HG03095 (cell line): ENCODE measurements around the gene APP.
A peak's percentile ranks its signal among the peaks of the same experiment; 100 is the strongest.

Source experiments
- ATAC-seq: cut with Tn5 transposase; IDR thresholded peaks from one replicate; pipeline ENCODE4 v1.9.1; 2021; ENCODE audit warnings: moderate library complexity; ENCODE audit not compliant: unreplicated experiment

The APP gene

DNA sequence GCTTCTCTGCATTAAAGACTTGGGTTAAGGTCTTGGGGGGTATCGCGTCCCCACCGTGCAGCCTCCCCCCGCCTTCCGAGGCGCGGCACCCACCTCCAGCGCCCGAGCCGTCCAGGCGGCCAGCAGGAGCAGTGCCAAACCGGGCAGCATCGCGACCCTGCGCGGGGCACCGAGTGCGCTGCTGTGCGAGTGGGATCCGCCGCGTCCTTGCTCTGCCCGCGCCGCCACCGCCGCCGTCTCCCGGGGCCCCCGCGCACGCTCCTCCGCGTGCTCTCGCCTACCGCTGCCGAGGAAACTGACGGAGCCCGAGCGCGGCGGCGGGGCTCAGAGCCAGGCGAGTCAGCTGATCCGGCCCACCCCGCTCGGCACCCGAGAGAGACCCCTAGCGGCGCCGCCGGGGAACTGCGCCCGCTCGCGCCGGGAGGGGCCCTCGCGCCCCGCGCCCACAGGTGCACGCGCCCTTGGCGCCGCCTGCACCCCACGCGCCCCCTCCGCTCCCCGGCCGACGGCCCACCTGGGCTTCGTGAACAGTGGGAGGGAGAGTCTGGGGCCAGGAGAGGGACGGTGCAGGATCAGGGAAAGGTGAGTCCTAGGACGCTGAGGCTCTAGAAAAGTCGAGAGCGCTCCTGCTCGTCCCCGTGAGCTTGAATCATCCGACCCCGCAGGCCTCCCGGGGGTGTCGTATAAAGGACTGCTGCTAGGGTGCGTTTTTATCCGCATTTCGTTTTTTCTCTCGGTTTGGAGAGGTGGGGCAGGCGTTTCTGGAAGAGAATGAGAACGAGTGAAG is at the start of gene APP:
Gene APP, minus strand, starts transcription at position 300 of the 787 bp plus-strand sequence. Its CDS starts 150 bp downstream, at position 150.
- peak; percentile 64 for ATAC-seq

- no peak for ATAC-seq
These were observed 41.6 kb upstream of the APP start for GRCh38 chr21:26212220-26212619.

DNA sequence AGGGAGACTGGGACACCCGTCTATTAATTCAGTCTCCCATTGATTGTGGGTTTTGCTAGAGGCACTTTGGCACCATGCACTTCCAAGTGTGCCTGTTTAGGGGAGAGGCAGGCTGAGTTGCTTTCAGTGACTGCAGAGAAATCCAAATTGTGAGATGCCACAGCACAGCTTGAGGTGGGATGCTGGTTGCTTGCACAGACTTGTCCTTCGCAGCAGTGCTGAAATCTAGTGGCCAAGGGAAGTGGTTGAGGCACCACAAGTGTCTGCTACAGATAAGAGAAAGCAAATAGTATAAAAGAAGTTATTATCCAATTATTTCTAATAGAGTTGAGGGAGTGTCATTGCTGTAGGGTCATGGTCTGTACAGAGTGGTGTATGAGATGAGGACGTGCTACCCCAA is 40.0 kb upstream of the APP start:
- no peak for ATAC-seq

DNA sequence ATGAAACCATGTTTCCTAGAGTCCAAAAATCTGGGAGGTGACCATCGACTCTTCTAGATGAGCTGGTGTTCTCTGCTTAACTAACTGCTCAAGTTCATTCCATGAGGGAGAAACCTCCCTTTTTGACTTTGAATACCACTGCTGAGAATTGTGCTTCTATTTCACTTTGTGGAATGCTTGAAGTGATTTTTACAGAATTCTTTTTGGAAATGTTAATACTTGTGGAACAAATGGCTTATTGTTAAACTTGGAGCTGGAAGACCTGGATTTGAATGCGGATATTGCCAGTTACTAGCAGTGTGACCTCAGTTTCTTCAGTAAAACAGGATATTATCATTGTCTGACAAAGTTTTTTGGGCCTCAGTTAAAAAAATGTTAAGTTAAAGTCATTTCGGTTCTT is 36.5 kb upstream of the APP start:
- ATAC-seq = no peak

- ATAC-seq = no peak
These were observed 28.9 kb upstream of the APP start for GRCh38 chr21:26199456-26199855.

DNA sequence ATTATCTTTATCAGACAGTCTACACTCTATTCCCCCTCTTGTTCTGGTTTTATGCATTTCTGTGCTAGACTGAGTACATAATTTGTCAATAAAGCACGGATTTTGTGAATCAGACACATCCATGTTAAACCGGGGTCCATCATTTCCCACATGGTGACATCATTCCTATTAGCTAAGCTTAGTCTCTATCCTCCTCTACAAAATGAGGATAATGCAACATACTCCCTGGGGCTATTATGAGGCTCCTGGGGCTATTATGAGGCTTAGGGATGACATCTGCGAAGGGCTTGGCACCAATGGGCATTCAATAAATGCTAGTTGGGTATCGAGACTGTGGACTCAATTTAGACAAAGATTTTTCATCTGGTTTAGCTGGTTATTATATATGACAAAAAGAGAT is 25.1 kb upstream of the APP start:
- no peak for ATAC-seq

- ATAC-seq = no peak
These were observed 24.3 kb upstream of the APP start for GRCh38 chr21:26194811-26195251.

- ATAC-seq = no peak
These were observed 23.8 kb upstream of the APP start for GRCh38 chr21:26194326-26194725.

DNA sequence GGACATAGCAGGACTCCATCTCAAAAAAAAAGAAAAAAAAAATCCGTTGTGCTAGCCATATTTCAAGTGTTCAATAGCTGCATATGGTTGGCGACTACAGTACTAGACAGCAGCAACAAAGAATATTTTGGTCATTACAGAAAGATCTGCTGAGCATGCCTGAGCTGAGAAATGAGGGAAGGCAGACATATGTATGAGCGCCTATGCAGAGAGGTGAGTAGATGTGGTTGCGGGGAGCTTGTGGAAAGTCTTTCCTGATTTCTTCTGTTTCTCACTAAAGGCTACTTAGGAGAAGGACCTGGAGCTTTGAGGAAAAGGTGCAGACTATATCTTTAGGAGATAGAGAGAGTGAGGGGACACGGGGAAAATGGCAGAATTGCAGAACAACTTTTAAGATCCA is 21.0 kb upstream of the APP start:
- no peak for ATAC-seq

DNA sequence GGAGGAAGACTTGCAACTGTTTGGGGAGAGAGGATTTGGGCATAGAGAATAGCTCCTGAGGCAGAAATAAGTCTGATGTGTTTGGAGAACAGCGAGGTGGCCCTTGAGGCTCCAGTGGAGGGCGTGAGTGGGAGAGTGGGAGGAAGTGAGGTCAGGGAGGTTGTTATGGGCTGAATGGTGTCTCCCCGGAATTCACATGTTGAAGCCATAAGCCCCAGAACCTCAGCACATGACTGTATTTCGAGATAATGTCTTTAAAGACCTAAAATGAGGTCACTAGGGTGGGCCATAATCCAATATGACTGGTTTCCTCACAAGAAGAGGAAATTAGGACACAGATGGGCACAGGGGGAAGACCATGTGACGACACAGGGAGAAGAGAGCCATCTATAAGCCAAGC is 17.9 kb upstream of the APP start:
- ATAC-seq = no peak

DNA sequence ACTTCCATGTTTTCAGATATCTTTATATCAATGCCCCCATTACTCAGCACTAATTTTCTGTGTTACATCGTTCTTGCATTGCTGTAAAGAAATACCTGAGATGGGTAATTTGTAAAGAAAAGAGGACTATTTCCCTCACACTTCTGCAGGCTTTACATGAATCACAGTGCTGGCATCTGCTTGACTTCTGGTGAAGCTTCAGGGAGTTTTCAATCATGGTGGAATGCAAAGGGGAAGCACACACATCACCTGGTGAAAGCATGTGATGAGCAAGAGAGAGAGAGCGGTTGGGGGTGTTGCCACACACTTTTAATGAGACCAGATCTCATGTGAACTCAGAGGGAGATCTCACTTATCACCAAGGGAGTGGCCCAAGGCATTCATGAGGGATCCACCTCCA is 14.9 kb upstream of the APP start:
- ATAC-seq = no peak

DNA sequence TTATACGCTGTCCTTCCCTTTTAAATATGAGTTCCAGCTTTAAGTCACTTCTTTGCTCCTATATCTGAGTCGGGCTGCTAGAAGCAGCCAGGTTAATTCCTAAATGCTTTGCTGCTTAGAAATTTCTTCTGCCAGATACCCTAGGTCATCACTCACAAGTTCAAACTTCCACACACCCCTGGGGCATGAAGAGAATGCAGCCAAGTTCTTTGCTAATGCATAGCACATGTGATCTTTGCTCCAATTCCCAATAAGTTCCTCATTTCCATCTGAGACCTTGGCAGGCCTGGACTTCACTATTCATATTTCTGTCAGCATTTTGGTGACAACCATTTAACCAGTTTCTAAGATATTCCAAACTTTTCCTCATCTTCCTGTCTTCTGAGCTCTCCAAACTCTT is 14.5 kb upstream of the APP start:
- no peak for ATAC-seq

GRCh38 chr21:26179501-26179900 is 8.9 kb upstream of the APP start:
- no peak for ATAC-seq

GRCh38 chr21:26177746-26178426 is 7.3 kb upstream of the APP start:
- ATAC-seq = peak; percentile 63

DNA sequence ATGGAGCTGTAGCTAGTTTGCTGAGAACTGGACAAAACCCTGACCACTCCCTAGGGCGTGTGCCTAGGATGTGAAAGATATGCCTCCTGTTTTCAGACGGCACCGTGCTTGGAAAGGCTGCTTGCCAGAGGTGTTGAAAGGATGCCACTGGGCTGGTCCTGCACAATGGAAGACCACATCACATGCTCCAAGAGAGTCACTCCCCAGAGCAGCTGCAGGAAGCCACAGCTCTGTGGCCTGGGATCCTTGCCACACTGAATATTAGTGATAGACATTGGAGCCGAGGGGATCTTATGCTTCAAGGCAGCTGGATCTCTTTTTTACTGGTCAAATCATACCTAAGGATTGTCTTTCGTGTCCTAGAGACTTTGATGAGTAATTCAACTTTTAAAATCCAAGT is 6.6 kb upstream of the APP start:
- no peak for ATAC-seq

DNA sequence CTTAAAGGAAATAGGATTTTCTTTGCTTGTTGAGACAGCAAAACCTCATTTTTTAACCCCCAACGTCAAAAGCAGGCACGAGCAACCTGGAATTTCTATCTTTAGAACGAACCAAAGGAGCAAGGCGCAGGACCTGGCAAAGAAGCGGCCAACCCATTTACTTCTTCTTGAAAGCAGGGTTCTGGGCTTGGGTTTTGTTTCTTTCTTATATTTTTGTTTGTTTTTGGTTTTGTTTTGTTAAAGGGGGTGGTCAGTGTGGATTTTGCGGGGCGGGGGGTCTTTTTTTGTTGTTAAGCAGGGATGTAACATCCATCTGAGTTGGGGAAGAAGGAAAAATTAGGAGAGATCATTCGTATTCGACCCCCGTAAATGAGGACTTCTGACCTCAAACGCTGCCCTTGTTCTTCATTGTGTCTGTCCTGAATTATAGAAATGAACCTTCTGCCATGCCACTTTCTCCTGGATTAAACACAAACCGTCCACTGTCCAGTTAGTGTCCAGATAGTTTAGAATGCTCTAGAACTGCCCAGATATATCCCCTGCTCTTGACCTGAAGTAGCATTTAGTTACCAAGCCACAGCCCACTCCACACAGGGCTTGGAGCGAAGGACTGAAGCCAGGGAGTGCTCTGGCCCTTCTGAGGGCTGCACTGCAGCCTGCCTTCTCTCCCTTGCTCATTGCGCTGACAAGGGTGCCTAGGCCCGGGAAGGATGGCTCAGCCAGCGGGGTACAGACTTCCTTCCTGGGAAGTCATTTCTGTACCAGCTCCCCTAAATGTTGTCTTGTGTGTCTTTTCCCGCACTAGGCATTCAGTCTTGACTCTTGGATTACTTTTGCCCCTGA is 909 bp upstream of the APP start:
- no peak for ATAC-seq

GRCh38 chr21:26169611-26170470 is 729 bp downstream of the APP start:
- peak; percentile 36 for ATAC-seq

DNA sequence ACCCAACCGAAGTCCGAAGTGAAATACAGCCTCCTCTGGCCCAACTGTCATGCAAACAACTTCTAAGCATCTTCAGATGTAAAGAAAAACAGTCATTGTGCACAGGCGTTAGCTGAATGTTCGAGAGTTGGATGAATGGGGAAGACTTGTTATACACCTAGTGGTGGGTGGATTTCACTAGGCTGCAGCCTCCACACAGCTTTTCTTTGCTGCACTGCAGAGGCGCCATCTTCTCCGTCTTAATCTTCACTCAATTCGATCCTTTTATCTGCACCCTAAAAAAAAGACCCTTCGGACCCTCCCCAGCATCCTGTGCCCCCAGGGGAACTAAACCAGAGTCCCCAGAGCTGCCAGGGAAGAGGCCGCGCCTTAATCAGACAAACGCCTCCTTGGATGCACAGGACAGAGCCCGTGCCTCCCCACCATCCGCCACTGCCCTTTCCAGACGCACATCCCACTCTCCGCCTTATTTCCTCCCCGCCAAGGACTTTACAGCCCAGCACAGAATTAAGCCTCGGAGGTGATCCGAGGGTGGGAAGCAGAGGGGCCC is 1.4 kb downstream of the APP start:
- ATAC-seq = peak; percentile 61

- ATAC-seq = no peak
These were observed 2.2 kb downstream of the APP start for GRCh38 chr21:26168371-26168770.

DNA sequence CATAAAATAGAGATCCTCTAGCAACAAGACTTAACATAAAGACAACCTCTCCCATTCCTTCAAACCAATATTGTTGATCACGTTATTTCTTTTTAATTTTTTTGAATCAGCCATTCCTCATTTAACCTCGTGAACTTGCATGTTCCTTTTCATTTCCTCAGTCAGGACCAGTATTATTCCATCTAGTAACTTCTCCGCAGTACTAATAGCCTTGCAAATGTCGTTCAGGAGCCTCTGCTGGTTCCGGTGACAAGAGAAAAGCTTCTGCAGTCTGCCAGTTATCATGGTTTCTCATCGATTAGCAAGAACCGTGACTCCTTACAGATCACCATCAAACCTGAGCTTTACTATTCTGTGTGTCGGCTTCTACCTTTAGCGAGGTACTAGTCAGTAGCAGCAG is 3.0 kb downstream of the APP start:
- no peak for ATAC-seq
